Uterus (tissue), 4 donors: ENCODE results near the gene SELENOO. TPM values are rescaled to one million over a fixed set of nuclear protein-coding genes. Genes with fewer than 3 reads are reported as not detected.
A peak's percentile ranks its signal among the peaks of the same experiment; 100 is the strongest.

Source experiments
- DNase-seq, 2 donors: peaks; one replicate each; pipeline ENCODE4 v3.0.0-alpha.2; 2019 to 2020
- H3K27ac ChIP-seq, 2 donors: fragments of 200-600 bp; sonication (generic); 1 replicate in 1 of 2; 2 replicates in 1 of 2; pipeline ENCODE4 v1.5.1; 2016 to 2018
- H3K27me3 ChIP-seq, 2 donors: fragments of 200-600 bp; sonication (generic); one replicate each; pipeline ENCODE4 v1.5.1; 2018 to 2019; ENCODE audit warnings: control low read depth in 1 of 2
- H3K36me3 ChIP-seq, 2 donors: fragments of 200-600 bp; sonication (generic); one replicate each; pipeline ENCODE4 v1.5.1; 2019; ENCODE audit warnings: control low read depth in 1 of 2
- H3K4me1 ChIP-seq, 2 donors: fragments of 200-600 bp; sonication (generic); one replicate each; pipeline ENCODE4 v1.5.1; 2018 to 2019; ENCODE audit warnings: control low read depth in 1 of 2
- H3K4me3 ChIP-seq, 2 donors: fragments of 200-600 bp; sonication (generic); 1 replicate in 1 of 2; 2 replicates in 1 of 2; pipeline ENCODE4 v1.5.1; 2018 to 2019; ENCODE audit warnings: mild to moderate bottlenecking in 1 of 2
- H3K9me3 ChIP-seq, 2 donors: fragments of 200-600 bp; sonication (generic); one replicate each; pipeline ENCODE4 v1.5.1; 2019; ENCODE audit warnings: control low read depth in 1 of 2
- POLR2A ChIP-seq, 2 donors: fragments of 450-650 bp; IDR thresholded peaks; one replicate each; pipeline ENCODE4 v1.6.1; 2016; ENCODE audit warnings: antibody characterized with exemption in 2 of 2, mild to moderate bottlenecking in 1 of 2, moderate library complexity in 1 of 2
- intact Hi-C: fragments of 100-400 bp; cut with DNase I; formaldehyde crosslinking; loops from one replicate; pipeline ENCODE4 v1.15.1; 2023; ENCODE audit warnings: low total_unique reads
- total RNA-seq, 4 donors: library from RNA; depleted of rRNA in 3 of 4; stranded (reverse); fragments of >200 nt in 3 of 4; gene quantifications; one replicate each; pipeline versions ENCODE4 v1.1.0 to v1.2.4, GENCODE V29; 2014 to 2023
- TF ChIP-seq, protein P1 (sequence below), 4 experiments: fragments of 200-600 bp in 2 of 4; fragments of 450-650 bp in 2 of 4; sonication (generic) in 2 of 4; IDR thresholded peaks; one replicate each; pipeline ENCODE4 v1.5.1; 2016 to 2019; ENCODE audit warnings: antibody characterized with exemption in 4 of 4, mild to moderate bottlenecking in 2 of 4, moderate library complexity in 1 of 4
- donor health status: DM: yes; HTN: yes; CAD: no.

The SELENOO gene
- total RNA-seq, 4 donors from 2014 or later, result 1.5 to 22.1 (median 10.0) TPM

DNA sequence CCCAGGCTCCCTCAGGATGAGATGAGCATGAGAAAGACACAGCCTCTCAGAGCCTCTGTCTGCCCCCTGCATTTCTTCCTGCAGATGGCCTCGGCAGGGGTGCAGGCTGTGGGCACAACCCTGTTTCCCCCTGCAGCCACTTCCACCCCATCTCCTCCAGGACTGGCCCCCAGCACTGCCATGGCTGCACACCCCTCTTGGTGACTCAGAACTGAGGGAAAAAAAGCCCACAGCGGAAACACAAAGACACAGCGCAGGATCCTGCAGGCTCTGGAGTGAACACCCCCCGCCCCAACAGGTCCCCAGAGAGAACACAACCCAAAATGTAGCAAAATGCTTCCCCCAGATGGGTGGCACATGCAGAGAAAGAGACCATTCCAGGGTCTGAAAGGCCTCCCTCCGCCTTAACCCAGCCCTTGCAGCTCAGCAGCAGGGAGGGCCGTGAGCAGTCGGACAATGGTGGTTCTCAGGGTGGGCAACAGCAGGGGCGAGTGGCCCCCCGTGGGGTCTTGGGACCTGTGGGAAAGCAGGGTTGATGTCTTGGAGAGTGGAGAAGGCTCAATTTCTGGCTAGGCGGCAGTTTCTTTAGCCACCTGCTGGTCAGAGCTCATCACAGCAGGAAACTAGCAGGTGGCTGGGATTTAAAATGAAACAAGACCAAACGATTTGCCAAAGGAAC lies 36.1 kb downstream of the SELENOO start:
- H3K36me3 ChIP-seq, result no peaks in the 10 kb centered on the region
- H3K27ac ChIP-seq, result no peak overlapping the region
- intact Hi-C loops, result no loop called here
- H3K4me1 ChIP-seq, result peaks cover 0 to 7% of the 10 kb centered on the region in 2 donors
- TF ChIP-seq, protein P1, sequence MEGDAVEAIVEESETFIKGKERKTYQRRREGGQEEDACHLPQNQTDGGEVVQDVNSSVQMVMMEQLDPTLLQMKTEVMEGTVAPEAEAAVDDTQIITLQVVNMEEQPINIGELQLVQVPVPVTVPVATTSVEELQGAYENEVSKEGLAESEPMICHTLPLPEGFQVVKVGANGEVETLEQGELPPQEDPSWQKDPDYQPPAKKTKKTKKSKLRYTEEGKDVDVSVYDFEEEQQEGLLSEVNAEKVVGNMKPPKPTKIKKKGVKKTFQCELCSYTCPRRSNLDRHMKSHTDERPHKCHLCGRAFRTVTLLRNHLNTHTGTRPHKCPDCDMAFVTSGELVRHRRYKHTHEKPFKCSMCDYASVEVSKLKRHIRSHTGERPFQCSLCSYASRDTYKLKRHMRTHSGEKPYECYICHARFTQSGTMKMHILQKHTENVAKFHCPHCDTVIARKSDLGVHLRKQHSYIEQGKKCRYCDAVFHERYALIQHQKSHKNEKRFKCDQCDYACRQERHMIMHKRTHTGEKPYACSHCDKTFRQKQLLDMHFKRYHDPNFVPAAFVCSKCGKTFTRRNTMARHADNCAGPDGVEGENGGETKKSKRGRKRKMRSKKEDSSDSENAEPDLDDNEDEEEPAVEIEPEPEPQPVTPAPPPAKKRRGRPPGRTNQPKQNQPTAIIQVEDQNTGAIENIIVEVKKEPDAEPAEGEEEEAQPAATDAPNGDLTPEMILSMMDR (IDR thresholded peaks at IDR 0.05), result no peak
- no peak for TF ChIP-seq POLR2A (IDR thresholded peaks at IDR 0.05)
- H3K27me3 ChIP-seq, result no peaks in the 10 kb centered on the region
- H3K4me3 ChIP-seq, result no peak overlapping the region
- no peaks in the 10 kb centered on the region for H3K9me3 ChIP-seq
- no peak for DNase-seq

GRCh38 chr22:50238755-50239154 lies 37.9 kb downstream of the SELENOO start:
- Histone ChIP-seq H3K4me1 (peaks cover 3 to 24% of the 10 kb centered on the region in 2 donors), H3K4me3 (no peak overlapping the region), H3K27me3 (no peaks in the 10 kb centered on the region), H3K27ac (no peak overlapping the region), H3K9me3 (no peaks in the 10 kb centered on the region), H3K36me3 (no peaks in the 10 kb centered on the region)
- intact Hi-C loops, result no loop called here
- TF ChIP-seq POLR2A (IDR thresholded peaks at IDR 0.05), result no peak
- TF ChIP-seq, protein P1 (IDR thresholded peaks at IDR 0.05), result no peak
- DNase-seq, result no peak

- intact Hi-C loops, result no loop called here
- Histone ChIP-seq H3K27me3 (no peaks in the 10 kb centered on the region), H3K4me3 (peak overlapping the region; percentile 67 to 87), H3K4me1 (peaks cover 3 to 41% of the 10 kb centered on the region in 2 donors), H3K36me3 (no peaks in the 10 kb centered on the region), H3K9me3 (no peaks in the 10 kb centered on the region), H3K27ac (no peak overlapping the region)
- no peak for DNase-seq
- no peak for TF ChIP-seq POLR2A (IDR thresholded peaks at IDR 0.05)
- TF ChIP-seq, protein P1 (IDR thresholded peaks at IDR 0.05), result no peak
Measured at GRCh38 chr22:50242406-50242949, 41.7 kb downstream of the SELENOO start.

- TF ChIP-seq, protein P1 (IDR thresholded peaks at IDR 0.05), result no peak
- TF ChIP-seq POLR2A (IDR thresholded peaks at IDR 0.05), result no peak
- intact Hi-C loops, result no loop called here
- Histone ChIP-seq H3K4me3 (peak overlapping the region; percentile 67 to 87), H3K27me3 (no peaks in the 10 kb centered on the region), H3K4me1 (peaks cover 3 to 41% of the 10 kb centered on the region in 2 donors), H3K27ac (peak overlapping the region; percentile 77 to 93), H3K36me3 (no peaks in the 10 kb centered on the region), H3K9me3 (no peaks in the 10 kb centered on the region)
- DNase-seq, result no peak
Measured at GRCh38 chr22:50243685-50244419, 43.0 kb downstream of the SELENOO start.
